ENCODE results near the gene BABAM2.

The BABAM2 gene

DNA sequence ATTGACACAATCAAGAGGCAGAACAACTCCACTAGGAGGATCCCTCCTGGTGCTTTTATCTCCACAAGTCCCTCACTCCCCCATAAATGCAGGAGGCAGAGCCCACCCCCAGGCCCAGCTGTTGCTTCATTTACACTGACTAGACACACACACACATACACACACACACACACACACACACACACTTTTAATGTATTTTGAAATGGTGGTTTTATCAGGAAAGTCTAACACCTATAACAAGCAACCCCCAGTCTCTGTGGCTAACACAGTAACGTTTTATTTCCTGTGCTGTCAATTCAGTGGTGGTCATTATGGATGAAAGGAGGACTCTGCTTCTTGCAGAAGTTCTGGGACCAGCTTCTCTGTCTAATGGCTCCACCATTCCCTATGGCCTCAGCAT is 376.8 kb downstream of the BABAM2 start:
- ATAC-seq: no peak

DNA sequence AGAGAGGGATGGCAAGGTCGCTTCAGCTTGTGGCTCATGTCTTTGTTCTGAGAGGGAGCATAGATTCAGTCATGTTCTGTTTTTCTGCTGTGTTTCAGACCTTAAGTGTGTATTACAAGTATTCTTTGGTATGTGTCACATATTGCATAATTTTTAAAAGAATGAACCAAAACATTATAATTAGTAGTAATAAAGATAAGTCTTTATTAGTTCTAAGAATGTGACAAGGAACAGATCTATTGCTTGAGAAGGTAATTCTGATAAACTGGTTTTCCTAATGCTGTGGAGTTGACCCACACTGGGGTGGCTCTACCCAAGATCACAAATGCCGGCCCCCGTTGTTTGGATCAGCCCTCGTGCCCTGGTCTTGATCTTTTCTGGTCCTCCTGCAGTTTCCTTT is 377.9 kb downstream of the BABAM2 start:
- no peak for ATAC-seq

DNA sequence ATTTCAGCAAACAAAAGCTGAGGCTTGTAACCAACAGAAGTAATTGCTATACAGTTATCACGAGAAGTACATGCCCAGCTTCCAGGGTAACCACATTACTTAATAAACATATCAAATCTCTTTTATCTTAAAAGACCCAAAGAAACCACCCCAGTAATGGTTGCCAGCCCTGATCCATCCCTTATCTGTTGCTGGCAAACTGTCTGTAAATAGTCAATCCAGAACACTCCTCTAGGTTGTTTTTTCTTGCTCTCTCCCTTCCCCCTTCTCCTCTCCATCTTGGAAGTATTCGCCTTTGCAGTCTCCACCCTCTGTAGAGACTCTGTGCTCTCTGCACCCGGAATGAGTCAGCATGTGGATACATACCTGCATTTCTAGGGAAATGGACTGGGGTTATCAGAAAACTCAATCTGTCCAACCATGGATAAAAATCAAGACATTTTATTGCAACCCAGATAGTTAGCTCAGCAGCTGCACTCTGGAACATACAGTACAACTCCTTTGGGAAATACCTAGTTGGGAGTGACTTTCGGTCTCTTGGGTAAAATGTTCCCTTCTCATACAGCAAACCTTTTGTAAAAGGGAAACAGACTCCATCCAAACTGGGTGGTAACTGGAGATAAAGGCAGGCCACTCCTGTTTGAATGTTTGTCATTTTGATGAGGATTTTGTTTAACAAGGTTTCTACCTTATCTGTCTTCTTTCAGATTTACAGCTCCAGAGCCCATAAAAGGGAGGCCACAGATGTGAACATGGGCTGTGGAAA is 378.7 kb downstream of the BABAM2 start:
- no peak for ATAC-seq

DNA sequence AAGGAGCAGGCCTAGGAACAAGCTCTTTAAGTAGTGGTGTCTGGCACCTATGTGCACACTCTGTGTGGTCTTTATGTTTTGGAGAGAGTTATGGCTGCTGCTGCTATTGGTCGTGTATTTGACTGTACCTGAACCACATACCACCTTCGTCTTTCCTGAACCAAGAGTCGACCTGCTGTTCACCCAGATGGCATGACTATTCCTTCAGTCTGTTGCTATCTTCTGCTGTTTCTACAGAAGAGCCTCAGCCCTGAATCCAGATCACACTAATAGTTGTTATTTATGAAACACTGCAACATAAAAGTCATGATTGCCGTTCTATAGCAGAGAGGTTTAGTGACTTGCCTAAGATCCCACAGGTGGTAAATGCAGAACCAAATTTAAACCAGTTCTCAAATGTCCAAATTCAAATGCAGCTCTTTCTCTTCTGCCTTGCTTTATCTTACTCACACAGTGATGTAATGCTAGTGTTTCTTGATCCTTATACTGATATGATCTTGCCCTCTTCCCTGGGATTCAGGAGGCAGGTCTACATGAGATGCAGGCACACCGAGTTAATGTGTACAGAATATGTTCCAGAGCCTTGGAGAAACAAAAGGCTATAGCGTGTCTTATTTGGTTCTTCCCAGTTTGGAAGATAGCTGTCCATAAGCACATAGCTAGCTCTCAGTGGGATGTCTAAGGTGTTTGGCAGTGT is 380.1 kb downstream of the BABAM2 start:
- no peak for ATAC-seq

DNA sequence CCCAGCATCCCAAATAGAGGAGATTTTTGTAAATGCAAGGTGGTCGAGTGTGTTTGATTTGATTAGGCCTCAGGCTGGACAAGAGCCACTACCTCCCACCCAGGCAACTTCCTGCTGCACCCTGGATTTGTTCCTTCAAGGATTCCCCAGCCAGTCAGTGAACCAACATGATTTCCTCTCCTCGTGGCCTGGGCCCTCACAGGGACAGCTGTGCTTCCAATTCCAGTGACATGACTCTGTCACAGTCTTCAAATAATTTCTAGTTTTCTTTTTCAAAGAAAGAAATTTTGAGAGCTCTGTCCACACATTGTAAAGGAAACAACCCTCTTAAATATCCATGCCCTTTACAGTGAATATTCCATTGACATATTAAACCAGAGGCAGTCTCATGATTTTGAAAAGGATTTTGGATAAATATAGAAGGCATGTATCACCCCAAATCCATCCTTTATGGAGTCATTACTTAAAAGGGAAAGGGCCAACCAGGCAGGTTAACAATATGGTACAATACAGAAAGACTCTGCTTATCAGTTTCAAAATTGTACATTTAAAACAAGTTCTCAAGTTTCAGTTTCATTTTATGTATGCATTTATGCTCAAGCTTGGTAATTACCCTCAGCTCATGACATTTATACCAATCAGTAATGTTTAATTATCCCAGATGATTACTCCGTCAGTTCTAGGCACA is 380.8 kb downstream of the BABAM2 start:
- ATAC-seq: peak; percentile 9 to 34

DNA sequence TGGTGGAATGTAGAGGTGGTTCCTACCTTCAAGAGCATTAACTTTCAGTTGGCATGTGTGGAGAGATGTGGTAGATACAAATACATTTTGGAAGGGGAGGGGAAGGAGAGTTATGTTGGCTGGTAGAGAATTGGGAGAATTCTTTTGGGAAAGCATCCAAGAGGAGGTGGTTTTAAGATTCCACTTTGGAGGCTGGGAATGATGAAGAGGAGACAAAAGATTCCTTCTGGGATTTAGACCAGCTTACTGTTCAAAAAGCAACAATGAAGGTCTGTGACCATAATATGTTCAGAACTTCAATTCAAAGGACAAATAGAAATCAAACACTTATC is 381.4 kb downstream of the BABAM2 start:
- ATAC-seq: no peak

DNA sequence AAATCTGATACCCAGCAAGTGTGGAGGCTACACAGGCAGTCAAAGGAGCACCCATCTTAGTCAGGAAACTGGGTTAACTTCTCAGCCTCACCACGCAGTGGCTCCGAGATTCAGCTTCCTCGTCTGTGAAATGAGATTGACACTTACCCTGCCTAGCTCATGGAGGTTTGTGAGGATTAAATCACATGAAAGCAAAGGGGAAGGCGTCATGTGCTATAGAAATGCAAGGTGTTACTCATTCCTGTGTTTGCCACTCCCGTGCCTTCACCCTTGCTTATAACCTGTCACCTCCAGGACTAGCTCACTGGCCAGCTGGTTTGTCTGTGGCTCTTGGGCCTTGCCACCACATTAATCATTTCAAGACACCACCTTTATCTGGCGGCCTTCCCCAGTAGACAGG is 383.2 kb downstream of the BABAM2 start:
- no peak for ATAC-seq

- ATAC-seq: no peak
Measured at GRCh38 chr2:28274911-28275685, 384.6 kb downstream of the BABAM2 start.

GRCh38 chr2:28276076-28276618 is 385.6 kb downstream of the BABAM2 start:
- peak; percentile 96 to 98 for ATAC-seq

DNA sequence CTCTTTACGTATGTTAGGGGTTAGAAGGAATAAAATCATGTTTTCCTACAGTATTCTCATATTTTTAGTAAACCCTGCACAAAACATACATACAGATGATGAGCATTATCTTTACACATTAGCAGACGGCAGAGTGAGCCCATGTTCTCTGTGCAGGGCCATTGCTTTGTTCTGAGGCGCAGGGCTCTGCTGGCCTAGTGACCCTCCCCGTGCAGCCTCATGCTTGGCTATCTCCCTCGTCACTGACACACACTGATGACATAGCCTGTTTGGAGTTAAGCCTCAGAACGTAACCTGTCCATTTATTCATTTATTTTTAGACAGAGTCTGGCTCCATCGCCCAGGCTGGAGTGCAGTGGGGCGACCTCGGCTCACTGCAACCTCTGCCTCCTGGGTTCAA is 386.3 kb downstream of the BABAM2 start:
- no peak for ATAC-seq

- ATAC-seq: no peak
Measured at GRCh38 chr2:28277466-28277865, 386.9 kb downstream of the BABAM2 start.

- no peak for ATAC-seq
Measured at GRCh38 chr2:28279371-28279770, 388.8 kb downstream of the BABAM2 start.

DNA sequence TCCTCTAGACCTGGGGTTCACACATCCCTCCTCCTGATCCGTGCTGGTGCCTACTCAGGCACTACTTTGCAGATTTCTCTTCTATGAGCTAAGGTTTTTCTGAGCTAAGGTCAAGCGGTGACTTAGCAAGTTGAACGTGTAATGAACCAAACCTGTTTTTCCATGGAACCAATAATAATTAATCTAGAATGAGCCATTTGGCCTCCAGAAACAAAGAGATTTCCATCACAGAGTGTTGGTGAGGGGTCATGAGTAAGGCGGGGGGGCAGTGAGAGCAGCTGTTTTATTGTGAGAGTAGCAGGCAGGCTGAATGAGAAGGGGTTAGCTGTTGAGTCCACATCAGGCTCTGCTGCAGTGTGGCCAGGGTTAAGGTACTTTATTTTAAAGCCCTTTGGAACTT is 390.1 kb downstream of the BABAM2 start:
- no peak for ATAC-seq

GRCh38 chr2:28281739-28282138 is 391.2 kb downstream of the BABAM2 start:
- no peak for ATAC-seq

DNA sequence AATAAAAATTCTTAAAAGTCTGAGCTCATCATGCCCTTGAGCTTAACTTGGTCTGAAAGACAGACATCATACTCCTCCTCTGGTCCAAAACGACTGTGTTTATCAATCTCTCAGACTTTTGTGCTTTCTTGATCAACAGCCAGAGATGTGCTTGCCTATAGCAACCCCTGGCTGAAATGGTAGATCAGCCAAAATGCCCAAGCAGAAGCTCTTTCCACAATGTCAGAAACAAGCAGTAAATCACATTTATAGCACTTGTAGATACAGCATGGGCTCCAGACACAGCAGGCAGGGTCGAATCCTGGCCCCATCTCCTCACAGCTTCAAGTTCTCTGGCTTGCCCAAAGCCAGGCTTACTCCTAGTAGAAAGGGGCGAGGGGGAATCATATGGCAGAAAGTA is 391.7 kb downstream of the BABAM2 start:
- no peak for ATAC-seq

DNA sequence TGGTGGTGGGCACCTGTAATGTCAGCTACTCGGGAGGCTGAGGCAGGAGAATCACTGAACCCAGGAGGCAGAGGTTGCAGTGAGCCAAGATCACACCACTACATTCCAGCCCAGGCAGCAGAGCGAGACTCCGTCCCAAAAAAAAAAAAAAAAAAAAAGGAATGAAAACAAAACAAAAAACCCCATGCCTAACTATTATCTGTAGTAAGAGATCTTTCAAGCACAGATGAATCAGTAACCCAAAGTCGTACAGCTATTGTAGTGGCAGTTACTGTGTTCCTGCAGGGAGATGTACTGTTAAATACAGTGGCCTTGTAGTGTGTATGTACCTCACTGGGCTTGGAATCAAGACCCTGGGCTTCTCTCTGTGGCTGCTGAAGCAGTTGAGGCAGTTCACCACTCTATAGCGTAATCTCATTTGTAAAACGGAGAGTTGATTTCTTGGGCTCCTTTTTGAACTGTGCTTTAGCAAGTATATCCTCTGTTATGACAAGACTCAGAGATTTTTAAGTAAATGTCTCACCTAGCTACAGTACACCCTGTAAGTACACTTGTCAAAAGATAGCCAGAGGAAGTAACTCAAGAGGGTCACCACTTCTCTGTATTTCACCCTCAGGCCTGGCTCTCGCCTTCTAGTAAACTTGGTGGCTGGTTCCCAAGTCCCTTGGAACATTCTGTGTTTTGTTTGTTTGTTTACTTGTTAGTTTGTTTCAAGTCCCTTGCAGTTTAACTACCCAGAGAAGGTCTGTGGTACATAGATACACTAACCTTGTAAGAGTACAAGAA is 392.5 kb downstream of the BABAM2 start:
- no peak for ATAC-seq

GRCh38 chr2:28283861-28284260 is 393.3 kb downstream of the BABAM2 start:
- ATAC-seq: no peak

- ATAC-seq: no peak
Measured at GRCh38 chr2:28286678-28287077, 396.1 kb downstream of the BABAM2 start.

DNA sequence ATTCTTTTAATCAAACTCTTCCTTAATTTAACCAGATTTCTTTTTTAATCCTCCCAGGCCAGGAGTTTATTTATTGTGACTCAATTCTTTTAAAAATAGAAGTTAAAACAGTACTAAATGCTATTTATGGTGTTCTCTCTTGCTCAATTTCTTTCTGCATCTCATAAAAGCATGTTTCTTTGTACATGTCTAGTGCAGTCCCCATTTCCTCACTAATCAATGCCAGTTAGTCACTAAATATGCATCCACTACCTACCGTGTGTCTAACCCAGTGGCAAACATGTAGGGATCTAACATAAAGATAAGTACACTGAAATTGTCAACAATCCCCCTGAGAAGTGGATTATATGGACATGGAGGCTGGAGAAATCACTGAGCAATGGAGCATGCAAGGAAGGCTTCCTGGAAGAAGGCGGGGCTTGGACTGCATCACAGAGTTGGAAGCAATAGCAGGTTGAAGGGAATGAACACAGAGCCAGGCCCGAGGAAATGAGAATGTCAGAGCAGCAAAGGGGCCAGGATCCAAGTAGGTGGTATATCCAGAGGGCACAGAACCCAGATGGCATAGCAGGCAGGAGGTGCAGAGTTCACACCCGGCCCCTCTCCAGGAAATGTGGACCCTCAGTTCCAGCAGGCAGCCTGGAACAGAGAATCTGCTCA is 396.9 kb downstream of the BABAM2 start:
- ATAC-seq: no peak

GRCh38 chr2:28288620-28289019 is 398.1 kb downstream of the BABAM2 start:
- no peak for ATAC-seq

DNA sequence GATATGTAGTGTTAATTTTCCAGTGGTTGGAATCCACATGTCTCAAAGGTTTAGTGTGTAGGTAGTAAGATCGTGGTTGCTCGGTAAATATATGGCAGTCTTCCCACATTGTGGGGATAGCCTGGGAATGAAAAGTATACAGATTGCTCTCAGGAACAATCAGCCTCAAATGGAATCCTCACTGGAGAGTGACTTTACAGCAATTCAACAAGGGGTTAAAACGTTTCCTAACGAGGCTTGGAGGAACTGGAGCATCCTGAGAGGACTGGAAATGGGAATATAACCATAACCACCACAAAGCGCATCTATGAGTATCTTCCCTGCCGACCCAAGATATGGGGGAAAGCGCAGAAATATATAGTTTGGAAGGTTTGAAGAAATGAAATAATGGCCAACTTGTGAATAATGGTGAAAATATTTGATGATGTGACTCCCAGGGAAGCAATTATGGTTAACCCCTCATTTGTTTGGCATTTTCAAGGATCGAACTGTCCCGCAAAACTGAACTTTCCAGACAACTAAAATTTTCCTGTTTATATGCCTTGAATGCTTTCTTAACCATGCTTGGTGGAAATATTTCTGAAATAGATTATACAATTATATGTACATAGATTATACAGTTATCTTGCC is 401.4 kb downstream of the BABAM2 start:
- ATAC-seq: no peak

Data from activated CD4-positive, CD25-positive, alpha-beta regulatory T cell treated with anti-CD3 and anti-CD28 coated beads, Interleukin-2, amount 50 U/mL, for 24 hours (primary cell).